Suprapubic skin (tissue), 3 donors: ENCODE measurements around the gene GALNT18.

ENCODE experiments used
- CTCF ChIP-seq, 2 donors: fragments of 200-600 bp in 1 of 2; fragments of 450-650 bp in 1 of 2; sonication (generic) in 1 of 2; IDR thresholded peaks; one replicate each; pipeline ENCODE4 v1.5.1; 2016 to 2019; ENCODE audit warnings: antibody characterized with exemption in 2 of 2, mild to moderate bottlenecking in 1 of 2, moderate library complexity in 1 of 2
- POLR2AphosphoS5 ChIP-seq, 3 donors: sonication (generic); formaldehyde crosslinking; IDR thresholded peaks; one replicate each; pipeline ENCODE4 v1.6.1; 2017; ENCODE audit warnings: antibody characterized with exemption in 3 of 3

GRCh38 chr11:11588243-11588642 is 33.6 kb downstream of the GALNT18 start:
- no peak for TF ChIP-seq CTCF (IDR thresholded peaks at IDR 0.05)
- no peak for TF ChIP-seq POLR2AphosphoS5 (IDR thresholded peaks at IDR 0.05)
